ENCODE results near the gene GEMIN7. TPM values are rescaled to one million over a fixed set of nuclear protein-coding genes. Genes with fewer than 3 reads are reported as not detected.

Gene GEMIN7, protein sequence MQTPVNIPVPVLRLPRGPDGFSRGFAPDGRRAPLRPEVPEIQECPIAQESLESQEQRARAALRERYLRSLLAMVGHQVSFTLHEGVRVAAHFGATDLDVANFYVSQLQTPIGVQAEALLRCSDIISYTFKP
- polyA plus RNA-seq = 23.1 to 30.1 TPM (median 23.7 TPM) in 3 replicates
- polyA plus RNA-seq (2011; ENCODE audit: low read depth) = 11.2 TPM
- polyA plus RNA-seq (2011; cell fraction: cytosol; rRNA removed) = 23.8 and 38.6 TPM in 2 replicates
- polyA plus RNA-seq (2011; cell fraction: nucleus; rRNA removed) = 29.1 and 34.3 TPM in 2 replicates
- polyA plus RNA-seq (2012; ENCODE audit: low replicate concordance) = 22.1 and 31.8 TPM in 2 replicates
- polyA minus RNA-seq = 8.8 to 9.3 TPM (median 9.3 TPM) in 3 replicates
- polyA minus RNA-seq (2011; cell fraction: cytosol; rRNA and poly(A)+ RNA removed) = 33.4 TPM
- 7.9 and 8.5 TPM in 2 replicates for polyA minus RNA-seq (2011; cell fraction: nucleus; rRNA and poly(A)+ RNA removed)

DNA sequence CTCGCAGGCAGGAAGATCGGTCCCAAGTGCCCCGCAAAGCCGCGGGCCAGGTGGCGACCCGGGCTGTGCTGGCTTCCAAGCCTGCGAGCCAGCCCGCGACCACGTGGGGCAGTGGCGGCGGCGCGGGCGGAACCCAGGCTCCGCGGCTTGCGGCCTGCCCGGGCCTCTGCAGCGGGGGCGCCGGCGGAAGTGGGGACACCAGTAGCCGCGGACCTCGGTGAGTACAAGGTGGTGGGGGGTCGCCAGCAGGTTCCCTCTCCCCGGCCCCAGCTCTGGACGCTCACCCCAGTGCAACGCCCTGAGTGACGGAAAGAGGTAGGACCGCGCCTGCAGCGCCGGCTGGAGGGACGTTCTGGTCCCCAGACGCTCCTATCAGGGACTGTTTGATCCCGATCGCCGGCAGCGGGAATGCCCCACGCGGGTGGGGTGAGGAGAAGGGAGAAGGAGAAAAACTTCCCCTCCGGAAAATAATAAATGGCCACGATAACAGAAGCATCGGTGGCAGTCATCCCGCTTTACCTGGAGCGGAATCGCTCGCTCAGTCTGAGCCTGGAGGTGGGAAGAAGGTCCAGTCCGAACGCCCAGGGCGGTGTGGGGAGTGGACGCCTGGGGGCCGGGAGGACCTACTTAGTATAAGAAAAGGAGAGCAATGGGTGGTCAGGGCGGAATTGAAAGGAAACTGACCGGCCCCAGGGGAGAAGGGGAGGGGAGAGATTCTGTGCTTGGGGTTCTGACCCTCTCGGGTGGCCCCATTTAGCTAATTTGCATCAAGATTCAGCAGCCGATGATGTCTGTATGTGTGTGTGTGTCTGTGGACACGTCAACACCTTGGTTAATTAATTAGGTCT is at the start of gene GEMIN7:
TSS of gene GEMIN7 (plus strand) at position 198 of the 848 bp plus-strand sequence. CDS start 10,855 bp downstream, outside the sequence.
- Histone ChIP-seq H3K27ac (ENCODE audit: control insufficient read depth, insufficient read depth, low read length) (peak within 1 kb of the TSS; percentile 93), H3K9me1 (ENCODE audit: control insufficient read depth, extremely low read depth, insufficient read depth, low read length) (peaks cover 2% of the 10 kb centered on the region), H3K4me1 (ENCODE audit: control insufficient read depth, extremely low read depth, insufficient read depth, low read length) (peaks cover 22% of the 10 kb centered on the region), H3K36me3 (ENCODE audit: control insufficient read depth in 2 of 2, extremely low read depth in 1 of 2, insufficient read depth in 2 of 2, low read length in 2 of 2) (peaks cover 3 to 7% of the 10 kb centered on the region in 2 experiments), H3K27me3 (ENCODE audit: control insufficient read depth, extremely low read depth, insufficient read depth, low read length) (no peaks in the 10 kb centered on the region), H3K9me3 (ENCODE audit: control insufficient read depth, low read depth, low read length) (no peaks in the 10 kb centered on the region), H3K79me2 (ENCODE audit: control insufficient read depth, insufficient read depth, low read length) (peaks cover 44% of the 10 kb centered on the region), H4K20me1 (ENCODE audit: control insufficient read depth, extremely low read depth, insufficient read depth, low read length) (no peaks in the 10 kb centered on the region), H2AFZ (ENCODE audit: control insufficient read depth, low read length) (peak within 1 kb of the TSS; percentile 93), H3K4me3 (ENCODE audit: control insufficient read depth in 2 of 3, extremely low read depth in 1 of 3, insufficient read depth in 2 of 3, low read depth in 1 of 3, low read length in 3 of 3) (peak within 1 kb of the TSS; percentile 84 to 98 (median 98)), H3K9ac (ENCODE audit: control insufficient read depth, extremely low read depth, insufficient read depth, low read length) (peak within 1 kb of the TSS; percentile 98), H3K4me2 (ENCODE audit: control insufficient read depth, extremely low read depth, insufficient read depth, low read depth, low read length) (peak within 1 kb of the TSS; percentile 96)
- TF ChIP-seq, protein P1, sequence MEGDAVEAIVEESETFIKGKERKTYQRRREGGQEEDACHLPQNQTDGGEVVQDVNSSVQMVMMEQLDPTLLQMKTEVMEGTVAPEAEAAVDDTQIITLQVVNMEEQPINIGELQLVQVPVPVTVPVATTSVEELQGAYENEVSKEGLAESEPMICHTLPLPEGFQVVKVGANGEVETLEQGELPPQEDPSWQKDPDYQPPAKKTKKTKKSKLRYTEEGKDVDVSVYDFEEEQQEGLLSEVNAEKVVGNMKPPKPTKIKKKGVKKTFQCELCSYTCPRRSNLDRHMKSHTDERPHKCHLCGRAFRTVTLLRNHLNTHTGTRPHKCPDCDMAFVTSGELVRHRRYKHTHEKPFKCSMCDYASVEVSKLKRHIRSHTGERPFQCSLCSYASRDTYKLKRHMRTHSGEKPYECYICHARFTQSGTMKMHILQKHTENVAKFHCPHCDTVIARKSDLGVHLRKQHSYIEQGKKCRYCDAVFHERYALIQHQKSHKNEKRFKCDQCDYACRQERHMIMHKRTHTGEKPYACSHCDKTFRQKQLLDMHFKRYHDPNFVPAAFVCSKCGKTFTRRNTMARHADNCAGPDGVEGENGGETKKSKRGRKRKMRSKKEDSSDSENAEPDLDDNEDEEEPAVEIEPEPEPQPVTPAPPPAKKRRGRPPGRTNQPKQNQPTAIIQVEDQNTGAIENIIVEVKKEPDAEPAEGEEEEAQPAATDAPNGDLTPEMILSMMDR (optimal IDR thresholded peaks at IDR 0.05 in 1 of 3, IDR thresholded peaks at IDR 0.05 in 1 of 3, conservative IDR thresholded peaks at IDR 0.05 in 1 of 3; ENCODE audit: extremely low read depth in 1 of 3, insufficient read depth in 2 of 3, low read length in 3 of 3) = peak in 1 of 3 experiments; percentile 19
- TF ChIP-seq EZH2 (IDR thresholded peaks at IDR 0.05; ENCODE audit: low read length) = no peak
- dilution Hi-C loops (cut with MboI; ENCODE audit: extremely low pct_ligation_motif_present, low sequenced_read_pairs) = no loop called here
- DNase-seq (ENCODE audit: low read depth, low spot score) (no peak), FAIRE-seq (peak; percentile 44)

DNA sequence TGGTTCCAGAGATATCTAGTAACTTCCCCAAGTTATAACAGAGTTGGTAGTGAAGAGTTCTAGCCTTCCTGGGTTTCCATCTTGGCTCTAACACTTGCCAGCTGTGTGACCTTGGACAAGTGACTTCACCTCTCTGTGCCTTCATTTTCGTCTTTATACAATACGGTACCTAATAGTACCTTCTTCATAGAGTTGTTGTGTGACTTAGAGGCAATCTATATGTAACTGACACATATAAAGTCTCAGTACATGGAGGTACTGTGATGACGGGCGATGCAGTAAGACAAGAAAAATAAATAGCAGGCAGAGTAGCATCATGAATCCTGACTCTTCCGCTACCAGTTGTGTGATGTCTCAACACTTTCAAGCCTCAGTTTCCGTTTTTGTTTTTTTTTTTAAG is 48.2 kb upstream of the GEMIN7 start:
- no peak overlapping the region for H3K9ac ChIP-seq (ENCODE audit: control insufficient read depth, extremely low read depth, insufficient read depth, low read length)
- H3K4me2 ChIP-seq (ENCODE audit: control insufficient read depth, extremely low read depth, insufficient read depth, low read depth, low read length) = no peak overlapping the region
- H3K27me3 ChIP-seq (ENCODE audit: control insufficient read depth, extremely low read depth, insufficient read depth, low read length) = no peaks in the 10 kb centered on the region
- dilution Hi-C loops (cut with MboI; ENCODE audit: extremely low pct_ligation_motif_present, low sequenced_read_pairs) = no loop called here
- no peak overlapping the region for H3K4me3 ChIP-seq (ENCODE audit: control insufficient read depth in 2 of 3, extremely low read depth in 1 of 3, insufficient read depth in 2 of 3, low read depth in 1 of 3, low read length in 3 of 3)
- no peaks in the 10 kb centered on the region for H3K9me3 ChIP-seq (ENCODE audit: control insufficient read depth, low read depth, low read length)
- H3K4me1 ChIP-seq (ENCODE audit: control insufficient read depth, extremely low read depth, insufficient read depth, low read length) = no peaks in the 10 kb centered on the region
- FAIRE-seq = no peak
- no peak for DNase-seq (ENCODE audit: low read depth, low spot score)
- TF ChIP-seq, protein P1 (optimal IDR thresholded peaks at IDR 0.05 in 1 of 3, IDR thresholded peaks at IDR 0.05 in 1 of 3, conservative IDR thresholded peaks at IDR 0.05 in 1 of 3; ENCODE audit: extremely low read depth in 1 of 3, insufficient read depth in 2 of 3, low read length in 3 of 3) = no peak
- TF ChIP-seq EZH2 (IDR thresholded peaks at IDR 0.05; ENCODE audit: low read length) = no peak
- peaks cover 9 to 10% of the 10 kb centered on the region in 2 experiments for H3K36me3 ChIP-seq (ENCODE audit: control insufficient read depth in 2 of 2, extremely low read depth in 1 of 2, insufficient read depth in 2 of 2, low read length in 2 of 2)
- no peaks in the 10 kb centered on the region for H3K79me2 ChIP-seq (ENCODE audit: control insufficient read depth, insufficient read depth, low read length)
- H3K9me1 ChIP-seq (ENCODE audit: control insufficient read depth, extremely low read depth, insufficient read depth, low read length) = no peaks in the 10 kb centered on the region
- H4K20me1 ChIP-seq (ENCODE audit: control insufficient read depth, extremely low read depth, insufficient read depth, low read length) = no peaks in the 10 kb centered on the region
- no peak overlapping the region for H3K27ac ChIP-seq (ENCODE audit: control insufficient read depth, insufficient read depth, low read length)
- no peak overlapping the region for H2AFZ ChIP-seq (ENCODE audit: control insufficient read depth, low read length)
